Lower leg skin (tissue), 4 donors: ENCODE data around the gene PDZD2. TPM values are rescaled to one million over a fixed set of nuclear protein-coding genes. Genes with fewer than 3 reads are reported as not detected.

ENCODE experiments used
- DNase-seq, 2 donors: peaks; one replicate each; pipeline ENCODE4 v3.0.0-alpha.2; 2019; ENCODE audit warnings: low spot score in 2 of 2
- H3K4me3 ChIP-seq: fragments of 200-600 bp; sonication (generic); 2 replicates; pipeline ENCODE4 v1.5.1; 2017; ENCODE audit warnings: mild to moderate bottlenecking, low read depth; ENCODE audit not compliant: poor library complexity, severe bottlenecking
- CTCF ChIP-seq, 3 donors: fragments of 450-650 bp; IDR thresholded peaks; one replicate each; pipeline ENCODE4 v1.5.1; 2016; ENCODE audit warnings: antibody characterized with exemption in 3 of 3, mild to moderate bottlenecking in 3 of 3, moderate library complexity in 2 of 3
- POLR2A ChIP-seq, 2 donors: fragments of 450-650 bp; IDR thresholded peaks; one replicate each; pipeline ENCODE4 v1.6.1; 2016 to 2017; ENCODE audit warnings: antibody characterized with exemption in 2 of 2, mild to moderate bottlenecking in 1 of 2, moderate library complexity in 1 of 2
- WGBS, 2 donors: methylation state at CpG; one replicate each; pipeline ENCODE4 v1.1.5; 2018; 5-methylcytosine and 5-hydroxymethylcytosine counted together
- intact Hi-C: fragments of 100-400 bp; cut with DNase I; formaldehyde crosslinking; loops from one replicate; pipeline ENCODE4 v1.15.0; 2023; ENCODE audit warnings: low total_unique reads
- total RNA-seq, 4 donors: library from RNA; depleted of rRNA; stranded (reverse); fragments of >200 nt; gene quantifications; one replicate each; pipeline ENCODE4 v1.1.0, GENCODE V29; 2016

PDZD2 gene
- total RNA-seq, 4 donors from 2014 or later: 102 to 150 (median 116) TPM

- intact Hi-C loops: no loop called here
- DNase-seq: no peak
- 83 to 87% methylated on average over 7 of the region's 7 CpGs for WGBS, 2 donors
- TF ChIP-seq CTCF (IDR thresholded peaks at IDR 0.05): no peak
- no peak for TF ChIP-seq POLR2A (IDR thresholded peaks at IDR 0.05)
- H3K4me3 ChIP-seq: no peak overlapping the region
These were observed 500.0 kb downstream of the PDZD2 start for GRCh38 chr5:32138839-32139493.

GRCh38 chr5:32143617-32144377 is 504.9 kb downstream of the PDZD2 start:
- H3K4me3 ChIP-seq: no peak overlapping the region
- WGBS, 2 donors: 91% methylated on average over 6 of the region's 6 CpGs
- DNase-seq: no peak
- TF ChIP-seq POLR2A (IDR thresholded peaks at IDR 0.05): no peak
- TF ChIP-seq CTCF (IDR thresholded peaks at IDR 0.05): no peak
- intact Hi-C loops: no loop called here

- WGBS, 2 donors: 91 to 92% methylated on average over 5 of the region's 5 CpGs
- intact Hi-C loops: no loop called here
- H3K4me3 ChIP-seq: no peak overlapping the region
- no peak for DNase-seq
- TF ChIP-seq POLR2A (IDR thresholded peaks at IDR 0.05) (no peak), CTCF (IDR thresholded peaks at IDR 0.05) (no peak)
These were observed 505.7 kb downstream of the PDZD2 start for GRCh38 chr5:32144378-32145207.

- DNase-seq: no peak
- intact Hi-C loops: no loop called here
- WGBS, 2 donors: 35 to 80% methylated on average over 2 of the region's 2 CpGs
- no peak overlapping the region for H3K4me3 ChIP-seq
- TF ChIP-seq POLR2A (IDR thresholded peaks at IDR 0.05): no peak
- TF ChIP-seq CTCF (IDR thresholded peaks at IDR 0.05): no peak
These were observed 506.4 kb downstream of the PDZD2 start for GRCh38 chr5:32145378-32145777.

GRCh38 chr5:32147236-32147635 is 508.3 kb downstream of the PDZD2 start:
- 61 to 68% methylated on average over 3 of the region's 3 CpGs for WGBS, 2 donors
- TF ChIP-seq POLR2A (IDR thresholded peaks at IDR 0.05) (no peak), CTCF (IDR thresholded peaks at IDR 0.05) (no peak)
- intact Hi-C loops: no loop called here
- H3K4me3 ChIP-seq: no peak overlapping the region
- no peak for DNase-seq
